Right atrium auricular region (tissue), 2 donors: ENCODE measurements around the gene SPCS3. TPM values are rescaled to one million over a fixed set of nuclear protein-coding genes. Genes with fewer than 3 reads are reported as not detected.

Source experiments
- DNase-seq: peaks from one replicate; pipeline ENCODE4 v3.0.0-alpha.2; 2019; ENCODE audit warnings: low spot score
- H3K27ac ChIP-seq, 2 donors: fragments of 200-600 bp; sonication (generic); 1 replicate in 1 of 2; 2 replicates in 1 of 2; pipeline ENCODE4 v1.5.1; 2016 to 2019
- H3K27me3 ChIP-seq, 2 donors: fragments of 200-600 bp; sonication (generic); one replicate each; pipeline versions ENCODE4 v1.5.1 to v1.6.0; 2017 to 2019
- H3K36me3 ChIP-seq: fragments of 200-600 bp; sonication (generic); one replicate; pipeline ENCODE4 v1.5.1; 2016
- H3K4me1 ChIP-seq, 2 donors: fragments of 200-600 bp; sonication (generic); one replicate each; pipeline versions ENCODE4 v1.5.1 to v1.6.0; 2017 to 2019
- H3K4me3 ChIP-seq, 2 donors: fragments of 200-600 bp; sonication (generic); 1 replicate in 1 of 2; 2 replicates in 1 of 2; pipeline ENCODE4 v1.5.1; 2017 to 2019; ENCODE audit warnings: mild to moderate bottlenecking in 1 of 2, moderate library complexity in 1 of 2
- H3K9me3 ChIP-seq, 2 donors: fragments of 200-600 bp; sonication (generic); one replicate each; pipeline ENCODE4 v1.5.1; 2019
- CTCF ChIP-seq, 2 donors: fragments of 200-600 bp; sonication (generic); IDR thresholded peaks; one replicate each; pipeline ENCODE4 v1.5.1; 2019; ENCODE audit warnings: antibody characterized with exemption in 2 of 2
- total RNA-seq, 2 donors: library from RNA; depleted of rRNA; stranded (reverse); fragments of >200 nt; gene quantifications; one replicate each; pipeline ENCODE4 v1.1.0, GENCODE V29; 2016

The SPCS3 gene
- total RNA-seq, 2 donors from 2014 or later, result 45.7 to 55.0 TPM

GRCh38 chr4:176298664-176299063, 21.1 kb upstream of the SPCS3 start:
- DNase-seq, result no peak
- Histone ChIP-seq H3K9me3 (no peaks in the 10 kb centered on the region), H3K27ac (no peak overlapping the region), H3K27me3 (no peaks in the 10 kb centered on the region), H3K4me3 (no peak overlapping the region), H3K36me3 (no peaks in the 10 kb centered on the region), H3K4me1 (no peaks in the 10 kb centered on the region)
- TF ChIP-seq CTCF (IDR thresholded peaks at IDR 0.05), result no peak

- H3K4me3 ChIP-seq, result no peak overlapping the region
- no peaks in the 10 kb centered on the region for H3K4me1 ChIP-seq
- no peaks in the 10 kb centered on the region for H3K27me3 ChIP-seq
- TF ChIP-seq CTCF (IDR thresholded peaks at IDR 0.05), result no peak
- no peaks in the 10 kb centered on the region for H3K36me3 ChIP-seq
- H3K27ac ChIP-seq, result no peak overlapping the region
- no peaks in the 10 kb centered on the region for H3K9me3 ChIP-seq
- DNase-seq, result no peak
Observed at GRCh38 chr4:176300036-176300435, 19.7 kb upstream of the SPCS3 start.

- DNase-seq, result no peak
- H3K27ac ChIP-seq, result no peak overlapping the region
- H3K36me3 ChIP-seq, result no peaks in the 10 kb centered on the region
- no peaks in the 10 kb centered on the region for H3K9me3 ChIP-seq
- no peaks in the 10 kb centered on the region for H3K27me3 ChIP-seq
- no peaks in the 10 kb centered on the region for H3K4me1 ChIP-seq
- TF ChIP-seq CTCF (IDR thresholded peaks at IDR 0.05), result no peak
- H3K4me3 ChIP-seq, result no peak overlapping the region
Observed at GRCh38 chr4:176300565-176300964, 19.2 kb upstream of the SPCS3 start.

GRCh38 chr4:176302283-176303275, 17.2 kb upstream of the SPCS3 start:
- H3K36me3 ChIP-seq, result no peaks in the 10 kb centered on the region
- H3K27me3 ChIP-seq, result no peaks in the 10 kb centered on the region
- H3K4me3 ChIP-seq, result no peak overlapping the region
- no peak for DNase-seq
- TF ChIP-seq CTCF (IDR thresholded peaks at IDR 0.05), result no peak
- no peak overlapping the region for H3K27ac ChIP-seq
- H3K4me1 ChIP-seq, result no peaks in the 10 kb centered on the region
- H3K9me3 ChIP-seq, result no peaks in the 10 kb centered on the region

GRCh38 chr4:176303938-176304337, 15.8 kb upstream of the SPCS3 start:
- no peak for TF ChIP-seq CTCF (IDR thresholded peaks at IDR 0.05)
- H3K27ac ChIP-seq, result no peak overlapping the region
- no peaks in the 10 kb centered on the region for H3K36me3 ChIP-seq
- H3K4me1 ChIP-seq, result no peaks in the 10 kb centered on the region
- H3K27me3 ChIP-seq, result no peaks in the 10 kb centered on the region
- DNase-seq, result no peak
- no peak overlapping the region for H3K4me3 ChIP-seq
- H3K9me3 ChIP-seq, result no peaks in the 10 kb centered on the region
